Kidney (tissue), 14 donors: ENCODE measurements around the gene GMEB2. TPM values are rescaled to one million over a fixed set of nuclear protein-coding genes. Genes with fewer than 3 reads are reported as not detected.

Experiments used
- DNase-seq, 5 donors: peaks; one replicate each; pipeline ENCODE4 v3.0.0-alpha.2; 2013 to 2020
- FAIRE-seq: peaks from 2 replicates; lab custom pipeline; 2012; peaks lifted over from hg19 to GRCh38; lab: Jason Lieb, UNC
- H3K27ac ChIP-seq, 2 donors: one replicate each; pipeline ENCODE4 v1.7.0; 2013; ENCODE audit warnings: low read depth in 2 of 2, low read length in 2 of 2, inconsistent platforms in 1 of 2
- H3K27me3 ChIP-seq: one replicate; pipeline ENCODE4 v1.7.1; 2013; ENCODE audit warnings: low read length, inconsistent platforms; ENCODE audit not compliant: control insufficient read depth, insufficient read depth
- H3K36me3 ChIP-seq, 3 donors: one replicate each; pipeline versions ENCODE4 v1.7.0 to v1.7.1; 2013; ENCODE audit warnings: low read length in 3 of 3, control low read depth in 1 of 3, inconsistent platforms in 1 of 3; ENCODE audit not compliant: insufficient read depth in 3 of 3, control insufficient read depth in 2 of 3
- H3K4me1 ChIP-seq, 3 donors: one replicate each; pipeline versions ENCODE4 v1.7.0 to v1.7.1; 2013; ENCODE audit warnings: low read length in 3 of 3, inconsistent platforms in 1 of 3, low read depth in 1 of 3; ENCODE audit not compliant: control insufficient read depth in 2 of 3, insufficient read depth in 2 of 3
- H3K4me3 ChIP-seq, 3 donors: one replicate each; pipeline versions ENCODE4 v1.7.0 to v1.8.1; 2013; ENCODE audit warnings: low read length in 3 of 3, control low read depth in 1 of 3, inconsistent platforms in 1 of 3
- H3K9ac ChIP-seq, 3 donors: one replicate each; pipeline versions ENCODE4 v1.7.0 to v1.7.1; 2013; ENCODE audit warnings: low read length in 3 of 3, control low read depth in 1 of 3, inconsistent platforms in 1 of 3
- H3K9me3 ChIP-seq, 3 donors: one replicate each; pipeline versions ENCODE4 v1.7.0 to v1.7.1; 2013; ENCODE audit warnings: low read length in 3 of 3, control low read depth in 1 of 3, inconsistent platforms in 1 of 3; ENCODE audit not compliant: control insufficient read depth in 2 of 3, insufficient read depth in 1 of 3
- intact Hi-C: fragments of 100-400 bp; cut with DNase I; formaldehyde crosslinking; loops from one replicate; pipeline ENCODE4 v1.11.1; 2022
- polyA plus RNA-seq: library from polyadenylated mRNA; stranded (reverse); fragments of 350-450 nt; fragmentation: Illumina TruSeq; extraction: RNeasy Lipid Tissue Mini Kit (QIAGEN cat#74804); gene quantifications from one replicate; pipeline ENCODE4 v1.2.3, GENCODE V29; 2014; ENCODE audit warnings: low read depth, low replicate concordance; ENCODE audit not compliant: insufficient read depth
- total RNA-seq: library from RNA; stranded (reverse); fragmentation: NEBNext Ultra II Directional; extraction: Animal tissue kit (Norgen Biotek cat#: 25700); gene quantifications from one replicate; pipeline ENCODE4 v1.2.1, GENCODE V29; 2021
- TF ChIP-seq, protein P1 (sequence below): IDR thresholded peaks from 3 replicates; pipeline ENCODE4 v1.5.1; 2012; ENCODE audit warnings: mild to moderate bottlenecking, moderate library complexity, borderline replicate concordance; ENCODE audit not compliant: insufficient read depth; ENCODE audit errors: extremely low read depth
- donor health status: control.
- donor health status: control.
- donor health status: control.
- donor health status: control.
- donor health status: control.
- donor health status: DM: yes; HTN: yes; CAD: no.
- donor health status: Normal renal cell carcinoma (clear cell type).

The GMEB2 gene
- total and polyA plus RNA-seq, 2 donors from 2014 or later, result 6.1 to 13.4 TPM

DNA sequence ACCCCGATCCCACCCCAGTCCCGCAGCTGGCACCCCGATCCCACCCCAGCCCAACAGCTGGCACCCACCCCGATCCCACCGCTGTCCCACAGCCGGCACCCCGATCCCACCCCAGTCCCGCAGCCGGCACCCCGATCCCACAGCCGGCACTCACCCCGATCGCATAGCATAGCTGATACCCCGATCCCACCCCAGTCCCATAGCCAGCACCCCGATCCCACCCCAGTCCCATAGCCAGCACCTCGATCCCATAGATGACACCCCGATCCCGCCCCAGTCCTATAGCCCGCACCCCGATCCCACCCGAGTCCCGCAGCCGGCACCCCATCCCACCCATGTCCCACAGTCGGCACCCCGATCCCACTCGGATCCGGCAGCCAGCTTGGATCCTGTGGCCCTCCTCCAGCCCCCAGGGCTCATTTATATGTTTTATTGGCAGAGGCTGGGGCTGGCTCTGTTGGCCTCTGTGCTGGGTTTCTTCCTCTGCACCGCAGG, 897 bp upstream of the GMEB2 start:
- peak overlapping the region in 2 of 3 donors; percentile 76 to 90 for H3K9ac ChIP-seq
- TF ChIP-seq, protein P1, sequence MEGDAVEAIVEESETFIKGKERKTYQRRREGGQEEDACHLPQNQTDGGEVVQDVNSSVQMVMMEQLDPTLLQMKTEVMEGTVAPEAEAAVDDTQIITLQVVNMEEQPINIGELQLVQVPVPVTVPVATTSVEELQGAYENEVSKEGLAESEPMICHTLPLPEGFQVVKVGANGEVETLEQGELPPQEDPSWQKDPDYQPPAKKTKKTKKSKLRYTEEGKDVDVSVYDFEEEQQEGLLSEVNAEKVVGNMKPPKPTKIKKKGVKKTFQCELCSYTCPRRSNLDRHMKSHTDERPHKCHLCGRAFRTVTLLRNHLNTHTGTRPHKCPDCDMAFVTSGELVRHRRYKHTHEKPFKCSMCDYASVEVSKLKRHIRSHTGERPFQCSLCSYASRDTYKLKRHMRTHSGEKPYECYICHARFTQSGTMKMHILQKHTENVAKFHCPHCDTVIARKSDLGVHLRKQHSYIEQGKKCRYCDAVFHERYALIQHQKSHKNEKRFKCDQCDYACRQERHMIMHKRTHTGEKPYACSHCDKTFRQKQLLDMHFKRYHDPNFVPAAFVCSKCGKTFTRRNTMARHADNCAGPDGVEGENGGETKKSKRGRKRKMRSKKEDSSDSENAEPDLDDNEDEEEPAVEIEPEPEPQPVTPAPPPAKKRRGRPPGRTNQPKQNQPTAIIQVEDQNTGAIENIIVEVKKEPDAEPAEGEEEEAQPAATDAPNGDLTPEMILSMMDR, result no peak
- peak overlapping the region; percentile 7 to 80 (median 62) for H3K4me3 ChIP-seq
- peak in 2 of 5 donors; percentile 81 to 83 for DNase-seq
- no peaks in the 10 kb centered on the region for H3K27me3 ChIP-seq
- H3K27ac ChIP-seq, result peak overlapping the region; percentile 48 to 97
- peaks cover 0 to 7% (median 5%) of the 10 kb centered on the region in 3 donors for H3K4me1 ChIP-seq
- no peaks in the 10 kb centered on the region for H3K9me3 ChIP-seq
- no peak for FAIRE-seq
- H3K36me3 ChIP-seq, result no peaks in the 10 kb centered on the region
- intact Hi-C loops, result no loop called here

DNA sequence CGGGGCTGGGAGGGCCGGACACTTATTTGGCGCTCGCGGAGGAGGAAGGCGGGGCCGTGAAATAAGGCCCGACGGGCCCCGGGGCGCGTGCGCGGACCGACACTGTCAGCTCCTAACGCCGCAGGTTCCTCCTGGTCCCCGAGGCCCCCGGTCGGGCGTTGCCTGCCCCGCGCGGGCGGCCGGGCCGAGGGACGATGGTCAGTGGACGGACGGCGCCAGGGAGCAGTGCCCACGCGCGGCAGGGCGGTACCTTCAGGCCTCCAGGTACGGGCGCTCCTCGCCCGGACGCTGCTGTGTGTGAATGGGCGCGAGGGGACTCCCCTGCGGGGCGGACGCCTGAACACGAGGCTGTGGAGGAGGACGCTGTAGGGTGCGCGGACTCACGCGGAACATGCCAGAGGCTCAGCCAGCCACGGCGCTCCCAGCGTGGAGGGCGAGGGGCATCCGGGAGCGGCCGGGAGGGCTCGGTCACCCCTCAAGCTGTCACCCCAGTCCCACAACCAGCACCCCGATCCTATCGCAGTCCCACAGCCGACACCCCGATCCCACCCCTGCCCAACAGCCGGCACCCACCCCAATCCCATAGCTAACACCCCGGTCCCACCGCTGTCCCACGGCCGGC, 339 bp upstream of the GMEB2 start:
- no peak for FAIRE-seq
- intact Hi-C loops, result no loop called here
- peak overlapping the region; percentile 65 to 80 (median 76) for H3K4me3 ChIP-seq

GRCh38 chr20:63625771-63626423, 1.0 kb downstream of the GMEB2 start:
- peak overlapping the region; percentile 93 to 95 for H3K27ac ChIP-seq
- H3K9ac ChIP-seq, result peak overlapping the region in 2 of 3 donors; percentile 63 to 91
- TF ChIP-seq, protein P1, result no peak
- no peaks in the 10 kb centered on the region for H3K9me3 ChIP-seq
- H3K4me1 ChIP-seq, result peaks cover 0 to 7% (median 5%) of the 10 kb centered on the region in 3 donors
- no peaks in the 10 kb centered on the region for H3K36me3 ChIP-seq
- peak; percentile 44 to 83 (median 61) for DNase-seq
- no peaks in the 10 kb centered on the region for H3K27me3 ChIP-seq
- H3K4me3 ChIP-seq, result peak overlapping the region; percentile 46 to 69 (median 50)
- FAIRE-seq, result no peak
- intact Hi-C loops, result no loop called here

More for the DNA sequence above, 339 bp upstream of the GMEB2 start:
- no peaks in the 10 kb centered on the region for H3K36me3 ChIP-seq
- peaks cover 0 to 7% (median 5%) of the 10 kb centered on the region in 3 donors for H3K4me1 ChIP-seq
- H3K27ac ChIP-seq, result peak overlapping the region; percentile 97 to 98
- no peaks in the 10 kb centered on the region for H3K9me3 ChIP-seq
- no peaks in the 10 kb centered on the region for H3K27me3 ChIP-seq
- peak overlapping the region; percentile 6 to 96 (median 90) for H3K9ac ChIP-seq
- peak; percentile 94 to 99 (median 96) for DNase-seq
- TF ChIP-seq, protein P1, result peak; percentile 4
